Heart left ventricle (tissue), 13 donors: ENCODE measurements around the gene CILP2.

Experiments used
- CTCF ChIP-seq, 12 donors: fragments of 200-600 bp; sonication (generic) in 4 of 12; IDR thresholded peaks; one replicate each; pipeline versions ENCODE4 v1.5.0 to v1.8.0; 2018 to 2022; ENCODE audit warnings: antibody characterized with exemption in 12 of 12, mild to moderate bottlenecking in 5 of 12
- POLR2A ChIP-seq, 2 donors: fragments of 450-650 bp; IDR thresholded peaks; one replicate each; pipeline ENCODE4 v1.6.1; 2017; ENCODE audit warnings: antibody characterized with exemption in 2 of 2, mild to moderate bottlenecking in 2 of 2, moderate library complexity in 2 of 2
- donor health status: ischemic (EF 13 %, LVEDD 7.1; RV severe dilation, severe dysfunction).
- donor health status: DM: no; HTN: yes; CAD: no.
- donor health status: DM: no; HTN: no; CAD: no.
- donor health status: ischemic (EF 25% LVEDD 6.9; RV normal size, moderate dysfunction).
- donor health status: ischemic (EF 25% LVEDD 5.7; RV mildly dilated, moderate dysfunction).
- donor health status: ischemic (EF 35%, LVEDD 5.7; RV mildly dilated, moderate dysfunction).
- donor health status: nonischemic (EF 11% LVEDD 7.7; RV severe dilation, severe dysfunction).
- donor health status: DM: yes; HTN: yes; CAD: no.
- donor health status: PGD.
- donor health status: ischemic (EF 29% LVEDD 5.4; RV normal size, mild dysfunction).
- donor health status: nonischemic (EF 23%, LVEDD 6.1; RV moderate dilation, normal function).

GRCh38 chr19:19541616-19542015, 3.6 kb downstream of the CILP2 start:
- no peak for TF ChIP-seq CTCF (IDR thresholded peaks at IDR 0.05)
- no peak for TF ChIP-seq POLR2A (IDR thresholded peaks at IDR 0.05)
